SK-N-MC (cell line): ENCODE measurements around the gene ZDHHC19.

ENCODE experiments used
- EZH2 ChIP-seq: fragments of 200-600 bp; sonication (generic); IDR thresholded peaks from one replicate; pipeline ENCODE4 v1.6.1; 2017; ENCODE audit warnings: antibody characterized with exemption
- FOXP2 ChIP-seq: optimal IDR thresholded peaks from 2 replicates; pipeline ENCODE3; 2011; ENCODE audit warnings: mild to moderate bottlenecking, moderate library complexity; ENCODE audit not compliant: insufficient read depth; ENCODE audit errors: extremely low read length, control extremely low read depth
- POLR2AphosphoS5 ChIP-seq: IDR thresholded peaks from 2 replicates; pipeline ENCODE4 v1.6.1; 2012; ENCODE audit warnings: mild to moderate bottlenecking, low read depth, low read length, borderline replicate concordance

- no peak for TF ChIP-seq EZH2
- TF ChIP-seq POLR2AphosphoS5, result no peak
- TF ChIP-seq FOXP2, result no peak
These were observed 4.9 kb upstream of the ZDHHC19 start, which contains the start of gene SLC51A for GRCh38 chr3:196216089-196216564.
